ENCODE results near the gene BMPER.

Gene BMPER

DNA sequence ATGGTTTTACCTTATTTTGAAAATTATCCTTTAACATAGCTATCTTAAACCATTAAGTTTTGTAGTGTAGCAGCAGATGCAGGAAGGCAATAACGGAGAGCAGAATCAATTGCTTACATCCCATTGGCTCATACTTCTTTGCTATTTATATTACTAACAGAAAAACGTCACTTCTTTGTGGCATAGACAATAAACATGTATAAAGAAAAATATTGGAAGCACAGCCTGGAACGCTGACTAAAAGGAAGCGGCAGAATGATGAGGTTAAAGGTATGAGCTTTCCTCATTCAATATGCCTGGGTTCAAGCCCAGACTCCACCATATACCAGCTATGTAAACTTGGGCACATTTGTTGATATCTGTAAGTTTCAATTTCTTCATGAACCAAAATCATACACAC, 24.0 kb upstream of the BMPER start:
- Histone ChIP-seq H3K4me1 (ENCODE audit: control insufficient read depth, insufficient read depth, low read length) (no peaks in the 10 kb centered on the region), H3K27me3 (ENCODE audit: control insufficient read depth, insufficient read depth, low read length) (no peaks in the 10 kb centered on the region), H3K4me3 (ENCODE audit: low read length) (no peak overlapping the region), H3K27ac (ENCODE audit: low read depth, low read length) (no peak overlapping the region), H3K36me3 (ENCODE audit: control insufficient read depth, insufficient read depth, low read length) (no peaks in the 10 kb centered on the region), H3K9ac (ENCODE audit: low read length) (no peak overlapping the region)

DNA sequence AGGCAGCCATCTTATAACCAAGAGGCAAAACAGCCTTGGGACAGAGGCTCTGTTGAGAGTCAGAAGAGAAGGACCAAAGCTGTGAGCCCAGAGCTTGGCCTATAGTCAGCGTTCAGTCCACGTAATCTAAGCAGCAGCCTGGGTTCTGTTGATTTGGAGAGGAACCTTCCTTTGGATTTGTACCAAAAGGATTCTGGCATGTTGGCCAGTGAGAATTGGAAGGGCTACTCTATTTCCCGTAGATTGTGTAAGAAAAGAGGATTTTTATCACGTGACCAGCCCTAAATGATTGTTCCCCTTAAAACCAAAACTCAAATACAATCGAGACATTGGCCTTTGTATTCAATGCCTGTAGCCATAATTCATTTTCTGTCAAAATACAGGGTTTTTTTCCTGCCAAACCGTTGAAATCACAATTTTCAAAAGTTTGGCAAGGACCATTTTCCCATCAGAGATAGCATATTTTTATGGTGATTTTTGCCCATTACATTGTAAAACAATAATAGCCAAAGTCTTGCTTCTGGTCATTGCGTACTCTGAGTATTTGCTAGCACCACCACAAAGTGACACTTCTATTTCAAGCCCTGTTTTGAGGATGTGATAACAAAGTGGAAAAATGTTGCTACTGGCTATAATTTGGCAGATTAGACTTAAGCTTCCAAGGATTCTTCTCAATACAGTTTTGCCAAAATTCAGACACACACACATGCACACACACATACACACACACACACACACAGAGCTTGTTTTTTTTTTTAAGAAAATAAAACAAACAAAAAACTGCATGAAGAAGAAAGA, 23.1 kb upstream of the BMPER start:
- no peaks in the 10 kb centered on the region for H3K4me1 ChIP-seq (ENCODE audit: control insufficient read depth, insufficient read depth, low read length)

DNA sequence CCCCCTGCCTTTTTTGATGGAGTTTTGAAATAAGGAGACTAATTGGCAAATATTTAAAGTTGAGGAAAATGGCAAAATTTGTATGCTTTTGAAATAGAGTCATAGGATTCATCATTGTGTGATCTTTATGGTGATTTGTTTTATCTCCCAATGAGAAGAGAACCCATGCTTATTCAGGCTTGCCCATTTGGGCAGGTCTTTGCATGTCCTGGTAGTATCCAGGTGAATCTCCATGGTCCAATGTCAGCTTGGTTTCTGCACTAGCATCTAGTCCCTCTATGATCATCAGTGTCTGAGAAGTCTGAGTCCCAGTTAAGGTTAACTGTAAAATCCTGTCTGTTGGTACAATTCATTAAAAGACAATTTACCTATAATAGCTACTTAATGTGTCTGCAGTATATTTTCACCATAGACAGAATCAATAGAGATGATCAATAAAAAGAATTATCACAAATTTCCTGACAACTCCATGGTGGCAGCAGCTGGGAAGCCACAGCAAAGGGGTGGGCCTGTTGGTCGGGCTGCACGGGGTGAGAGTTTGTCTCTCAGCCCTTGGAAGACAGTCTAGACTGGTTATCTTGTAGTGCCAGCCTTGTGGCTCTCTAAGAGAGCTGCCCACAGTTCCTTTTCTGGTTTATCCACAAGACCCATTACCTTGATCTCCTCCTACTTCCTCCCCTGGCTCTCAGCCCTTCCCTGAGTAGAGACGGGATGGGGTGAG, 22.2 kb upstream of the BMPER start:
- H3K9ac ChIP-seq (ENCODE audit: low read length) = no peak overlapping the region
- no peaks in the 10 kb centered on the region for H3K27me3 ChIP-seq (ENCODE audit: control insufficient read depth, insufficient read depth, low read length)
- no peak overlapping the region for H3K4me3 ChIP-seq (ENCODE audit: low read length)
- H3K27ac ChIP-seq (ENCODE audit: low read depth, low read length) = no peak overlapping the region
- H3K4me1 ChIP-seq (ENCODE audit: control insufficient read depth, insufficient read depth, low read length) = no peaks in the 10 kb centered on the region
- no peaks in the 10 kb centered on the region for H3K36me3 ChIP-seq (ENCODE audit: control insufficient read depth, insufficient read depth, low read length)

More for the DNA sequence above, 23.1 kb upstream of the BMPER start:
- H3K27me3 ChIP-seq (ENCODE audit: control insufficient read depth, insufficient read depth, low read length) = no peaks in the 10 kb centered on the region
- H3K4me3 ChIP-seq (ENCODE audit: low read length) = no peak overlapping the region
- no peak overlapping the region for H3K27ac ChIP-seq (ENCODE audit: low read depth, low read length)
- H3K36me3 ChIP-seq (ENCODE audit: control insufficient read depth, insufficient read depth, low read length) = no peaks in the 10 kb centered on the region
- no peak overlapping the region for H3K9ac ChIP-seq (ENCODE audit: low read length)

DNA sequence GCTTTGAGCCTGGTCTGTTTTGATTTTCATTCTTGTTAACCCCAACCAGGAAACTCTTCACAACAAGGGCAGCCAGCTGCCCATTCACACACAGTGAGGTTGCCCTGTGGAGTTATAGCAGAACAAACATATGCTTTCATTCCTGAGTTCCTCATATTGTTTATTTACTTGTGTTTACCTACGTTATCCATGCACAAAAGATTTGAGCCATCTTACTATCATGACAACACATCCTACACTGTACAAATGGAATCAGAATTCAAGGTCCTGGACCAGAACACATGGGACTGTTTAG, 21.7 kb upstream of the BMPER start:
- no peaks in the 10 kb centered on the region for H3K27me3 ChIP-seq (ENCODE audit: control insufficient read depth, insufficient read depth, low read length)
- no peak overlapping the region for H3K27ac ChIP-seq (ENCODE audit: low read depth, low read length)
- H3K4me1 ChIP-seq (ENCODE audit: control insufficient read depth, insufficient read depth, low read length) = no peaks in the 10 kb centered on the region
- no peak overlapping the region for H3K9ac ChIP-seq (ENCODE audit: low read length)
- no peak overlapping the region for H3K4me3 ChIP-seq (ENCODE audit: low read length)
- H3K36me3 ChIP-seq (ENCODE audit: control insufficient read depth, insufficient read depth, low read length) = no peaks in the 10 kb centered on the region

DNA sequence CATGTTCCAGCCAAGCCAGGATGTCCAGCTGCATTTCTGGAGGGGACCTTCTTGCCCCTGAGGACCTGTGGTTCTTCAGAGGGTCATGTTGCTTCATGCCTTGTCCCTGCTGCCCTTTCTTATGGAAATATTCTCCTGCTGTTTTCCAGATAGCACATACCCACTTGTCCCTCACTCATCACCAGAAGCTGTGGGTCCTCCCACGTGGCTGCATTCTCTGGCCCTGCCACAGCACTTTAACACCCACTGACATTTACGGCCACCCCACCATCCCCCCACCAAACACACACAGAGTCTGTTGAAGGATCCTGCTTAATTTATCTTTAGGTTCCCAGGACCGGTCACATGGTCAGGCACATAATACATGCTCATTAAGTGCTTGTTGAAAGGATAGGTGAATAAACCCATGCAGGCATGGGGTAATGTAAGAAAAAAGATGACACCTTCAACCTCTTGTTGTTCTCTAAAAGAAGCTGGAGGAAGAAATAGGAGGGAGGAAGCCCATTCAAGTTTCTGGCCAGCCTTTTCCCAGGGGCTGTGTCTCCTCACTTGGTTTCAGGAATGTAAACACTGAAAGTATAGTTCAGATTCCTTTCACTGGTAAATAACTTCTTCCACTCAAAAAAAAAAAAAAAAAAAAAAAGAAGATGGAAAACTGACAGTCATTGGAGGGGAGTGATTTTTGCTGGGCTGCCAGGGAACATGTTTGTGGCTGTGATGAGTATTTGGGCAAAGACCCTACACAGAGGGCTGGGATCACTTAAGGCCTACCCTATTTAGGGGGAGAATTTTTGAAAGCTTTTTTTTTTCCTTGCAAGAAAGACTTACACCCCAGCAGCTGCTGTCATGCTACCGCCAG, 19.8 kb upstream of the BMPER start:
- Histone ChIP-seq H3K9ac (ENCODE audit: low read length) (no peak overlapping the region), H3K4me1 (ENCODE audit: control insufficient read depth, insufficient read depth, low read length) (no peaks in the 10 kb centered on the region), H3K27ac (ENCODE audit: low read depth, low read length) (no peak overlapping the region), H3K27me3 (ENCODE audit: control insufficient read depth, insufficient read depth, low read length) (no peaks in the 10 kb centered on the region), H3K4me3 (ENCODE audit: low read length) (no peak overlapping the region), H3K36me3 (ENCODE audit: control insufficient read depth, insufficient read depth, low read length) (no peaks in the 10 kb centered on the region)

DNA sequence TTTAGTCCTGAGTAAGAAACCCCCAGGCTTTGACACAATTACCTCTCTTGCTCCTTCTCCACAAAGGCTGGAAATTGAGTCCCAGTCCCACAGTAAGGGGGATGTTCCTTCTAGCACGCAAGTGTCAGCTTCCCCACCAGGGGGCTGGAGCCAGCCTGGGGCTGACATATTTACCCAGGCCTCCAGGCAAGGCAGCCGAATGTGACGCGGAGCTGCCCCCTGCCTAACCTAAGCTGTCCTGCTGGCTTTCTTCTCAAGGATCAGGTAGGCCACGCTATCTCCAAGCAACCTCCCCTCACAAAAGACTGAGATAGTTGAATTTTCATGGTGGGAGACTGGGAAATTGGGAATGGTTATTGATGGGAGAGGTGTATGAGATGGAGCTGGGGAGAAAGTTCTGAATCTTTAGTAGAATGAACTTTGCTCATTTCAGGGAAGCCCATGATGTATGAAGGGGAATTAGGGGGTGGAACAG, 19.2 kb upstream of the BMPER start:
- Histone ChIP-seq H3K36me3 (ENCODE audit: control insufficient read depth, insufficient read depth, low read length) (no peaks in the 10 kb centered on the region), H3K27ac (ENCODE audit: low read depth, low read length) (no peak overlapping the region), H3K27me3 (ENCODE audit: control insufficient read depth, insufficient read depth, low read length) (no peaks in the 10 kb centered on the region), H3K4me3 (ENCODE audit: low read length) (no peak overlapping the region), H3K9ac (ENCODE audit: low read length) (no peak overlapping the region), H3K4me1 (ENCODE audit: control insufficient read depth, insufficient read depth, low read length) (no peaks in the 10 kb centered on the region)

DNA sequence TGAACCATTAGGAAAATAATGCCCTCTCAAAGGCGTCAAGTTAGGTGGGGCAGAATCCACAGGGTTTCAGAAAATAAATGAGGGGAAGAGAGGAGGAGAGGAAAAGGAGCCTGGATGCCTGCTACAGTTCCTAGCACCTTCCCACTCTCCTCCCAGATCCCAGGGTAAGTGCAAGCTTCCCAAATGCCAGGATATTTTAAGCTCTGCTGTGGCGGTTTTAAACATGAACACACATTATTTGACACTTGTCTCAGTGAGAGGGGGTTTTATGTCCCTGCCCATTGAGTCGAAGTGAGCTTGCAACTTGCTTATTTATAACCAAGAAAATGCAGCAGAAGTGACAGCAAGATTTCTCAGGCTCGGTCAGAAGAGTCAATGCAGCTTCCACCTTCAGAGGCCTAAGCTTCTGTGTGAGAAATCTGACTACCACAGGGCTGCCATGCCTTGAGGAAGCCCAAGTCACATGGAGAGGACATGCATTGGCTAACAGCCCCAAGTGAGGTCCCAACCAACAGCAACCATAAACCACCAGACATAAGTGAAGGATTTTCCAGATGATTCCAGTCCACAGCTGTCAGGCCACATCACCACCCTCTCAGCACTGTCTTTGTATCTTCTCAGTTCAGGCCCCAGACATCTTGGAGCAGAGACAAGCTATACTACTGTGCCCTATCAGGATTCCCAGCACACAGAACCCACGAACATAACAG, 17.9 kb upstream of the BMPER start:
- Histone ChIP-seq H3K36me3 (ENCODE audit: control insufficient read depth, insufficient read depth, low read length) (no peaks in the 10 kb centered on the region), H3K4me1 (ENCODE audit: control insufficient read depth, insufficient read depth, low read length) (no peaks in the 10 kb centered on the region), H3K27ac (ENCODE audit: low read depth, low read length) (no peak overlapping the region), H3K9ac (ENCODE audit: low read length) (no peak overlapping the region), H3K4me3 (ENCODE audit: low read length) (no peak overlapping the region), H3K27me3 (ENCODE audit: control insufficient read depth, insufficient read depth, low read length) (no peaks in the 10 kb centered on the region)

DNA sequence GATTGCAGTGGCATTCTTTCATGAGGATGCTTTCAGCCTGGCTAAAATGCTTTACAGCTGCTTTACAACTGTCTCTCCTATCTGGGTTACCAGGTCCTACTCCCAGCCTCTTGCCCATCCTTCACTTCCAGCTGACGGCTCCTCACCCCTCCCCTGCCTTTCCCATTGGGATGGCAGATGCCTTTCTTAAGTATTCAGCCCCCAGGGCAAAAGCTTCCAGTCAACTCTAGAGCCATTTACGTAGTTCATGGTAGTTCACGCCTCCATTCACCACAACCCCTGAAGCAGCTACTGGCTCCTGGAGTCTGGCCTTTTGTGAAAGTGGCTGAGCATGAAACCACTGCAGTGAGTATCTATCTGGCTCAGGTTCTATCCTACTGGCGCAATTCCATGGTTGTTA, 17.2 kb upstream of the BMPER start:
- H3K27me3 ChIP-seq (ENCODE audit: control insufficient read depth, insufficient read depth, low read length) = no peaks in the 10 kb centered on the region
- H3K36me3 ChIP-seq (ENCODE audit: control insufficient read depth, insufficient read depth, low read length) = no peaks in the 10 kb centered on the region
- H3K9ac ChIP-seq (ENCODE audit: low read length) = no peak overlapping the region
- no peak overlapping the region for H3K4me3 ChIP-seq (ENCODE audit: low read length)
- no peak overlapping the region for H3K27ac ChIP-seq (ENCODE audit: low read depth, low read length)
- no peaks in the 10 kb centered on the region for H3K4me1 ChIP-seq (ENCODE audit: control insufficient read depth, insufficient read depth, low read length)

DNA sequence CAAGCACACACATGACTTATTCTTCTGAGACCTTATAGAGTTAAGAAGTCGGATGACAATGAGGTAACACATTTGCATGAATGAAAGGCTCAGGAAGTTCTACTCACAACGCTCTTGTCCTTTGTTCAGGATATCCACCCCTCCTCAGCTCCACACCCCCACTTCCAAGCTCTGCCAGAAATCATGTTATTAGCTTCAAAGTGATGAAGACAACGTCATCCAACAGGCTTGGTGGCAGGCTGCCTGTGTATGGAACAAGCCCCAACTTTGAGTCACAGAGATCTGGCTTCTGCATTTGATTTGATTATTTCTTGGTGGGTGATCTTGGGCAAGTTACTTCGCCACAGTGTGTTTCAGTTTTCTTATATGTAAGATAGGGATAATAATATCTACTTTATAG, 12.4 kb upstream of the BMPER start:
- Histone ChIP-seq H3K36me3 (ENCODE audit: control insufficient read depth, insufficient read depth, low read length) (no peaks in the 10 kb centered on the region), H3K4me3 (ENCODE audit: low read length) (no peak overlapping the region), H3K27ac (ENCODE audit: low read depth, low read length) (no peak overlapping the region), H3K4me1 (ENCODE audit: control insufficient read depth, insufficient read depth, low read length) (no peaks in the 10 kb centered on the region), H3K9ac (ENCODE audit: low read length) (no peak overlapping the region), H3K27me3 (ENCODE audit: control insufficient read depth, insufficient read depth, low read length) (no peaks in the 10 kb centered on the region)

DNA sequence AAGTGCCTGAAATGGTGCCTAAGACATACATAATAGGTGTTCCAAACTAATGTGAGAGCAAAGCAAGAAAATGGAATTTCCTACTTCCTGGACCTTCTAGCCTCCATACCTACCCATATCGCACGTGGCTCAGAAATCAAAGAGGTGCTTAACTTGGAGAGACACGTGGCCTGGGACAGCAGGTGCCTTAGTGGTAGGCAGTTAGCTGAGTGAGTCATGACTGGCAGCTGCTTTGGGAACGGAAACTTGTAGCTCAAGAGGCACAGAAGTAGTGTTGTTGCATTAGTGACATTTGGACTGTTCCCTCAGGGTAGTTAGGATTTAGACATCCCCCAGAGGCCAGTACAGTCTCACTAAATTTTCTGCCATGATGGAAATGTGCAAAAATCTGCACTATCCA, 12.0 kb upstream of the BMPER start:
- no peak overlapping the region for H3K9ac ChIP-seq (ENCODE audit: low read length)
- no peaks in the 10 kb centered on the region for H3K27me3 ChIP-seq (ENCODE audit: control insufficient read depth, insufficient read depth, low read length)
- H3K4me1 ChIP-seq (ENCODE audit: control insufficient read depth, insufficient read depth, low read length) = no peaks in the 10 kb centered on the region
- no peaks in the 10 kb centered on the region for H3K36me3 ChIP-seq (ENCODE audit: control insufficient read depth, insufficient read depth, low read length)
- no peak overlapping the region for H3K27ac ChIP-seq (ENCODE audit: low read depth, low read length)
- H3K4me3 ChIP-seq (ENCODE audit: low read length) = no peak overlapping the region

DNA sequence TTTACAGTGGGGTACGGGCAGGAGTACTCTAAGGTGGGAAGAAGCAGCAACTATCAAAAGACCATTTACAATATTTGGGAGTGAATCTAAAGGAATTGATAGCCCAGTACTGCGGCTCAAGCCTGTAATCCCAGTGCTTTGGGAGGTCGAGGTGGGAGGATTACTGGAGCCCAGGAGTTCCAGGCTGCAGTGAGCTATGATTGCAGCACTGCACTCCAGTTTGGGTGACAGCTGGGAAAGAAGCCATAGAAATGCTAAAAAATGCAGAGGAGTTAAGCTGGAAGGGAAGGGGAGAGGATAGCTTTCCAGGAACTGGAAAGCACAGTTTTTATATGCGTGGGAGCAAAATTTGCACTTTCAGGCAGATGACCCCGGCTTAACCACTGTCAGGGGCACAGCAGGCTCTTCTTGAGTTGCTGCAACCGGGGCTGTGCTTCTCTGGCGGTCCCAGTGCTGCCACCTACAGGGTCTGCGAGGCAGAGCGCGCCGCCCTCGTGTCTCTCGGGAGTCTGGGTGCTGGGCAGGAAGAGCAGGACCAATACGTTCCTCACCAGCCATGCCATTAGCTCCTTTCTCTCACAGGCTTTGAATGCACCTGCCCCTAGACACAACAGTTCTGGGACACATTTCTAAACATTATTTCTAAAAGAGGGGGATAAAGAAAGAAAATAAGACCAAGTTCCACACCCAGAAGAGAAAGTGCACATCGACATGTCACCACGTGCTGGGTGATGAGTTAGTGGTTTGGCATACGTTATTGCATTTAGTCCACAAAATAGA, 10.1 kb upstream of the BMPER start:
- Histone ChIP-seq H3K36me3 (ENCODE audit: control insufficient read depth, insufficient read depth, low read length) (no peaks in the 10 kb centered on the region), H3K27me3 (ENCODE audit: control insufficient read depth, insufficient read depth, low read length) (no peaks in the 10 kb centered on the region), H3K4me3 (ENCODE audit: low read length) (no peak overlapping the region), H3K4me1 (ENCODE audit: control insufficient read depth, insufficient read depth, low read length) (no peaks in the 10 kb centered on the region), H3K9ac (ENCODE audit: low read length) (no peak overlapping the region), H3K27ac (ENCODE audit: low read depth, low read length) (no peak overlapping the region)
